Fibroblast of the aortic adventitia (primary cell): ENCODE results near the gene CAMTA1. TPM values are rescaled to one million over a fixed set of nuclear protein-coding genes. Genes with fewer than 3 reads are reported as not detected.

Experiments used
- DNase-seq: peaks from one replicate; pipeline ENCODE4 v3.0.0-alpha.2; 2010; ENCODE audit warnings: low read depth
- H3K4me3 ChIP-seq: 2 replicates; pipeline ENCODE4 v1.5.1; 2011; ENCODE audit warnings: low read depth, mild to moderate bottlenecking, control low read depth, low read length, moderate library complexity
- total RNA-seq: library from RNA; depleted of rRNA; stranded (reverse); fragments of >200 nt; gene quantifications from 2 replicates; pipeline ENCODE4 v1.2.3, GENCODE V29; 2012; ENCODE audit warnings: low replicate concordance
- TF ChIP-seq, protein P1 (sequence below): IDR thresholded peaks from 2 replicates; pipeline ENCODE4 v1.5.1; 2011; ENCODE audit warnings: mild to moderate bottlenecking, low read length, control low read depth, inconsistent platforms; ENCODE audit not compliant: insufficient read depth

CAMTA1 gene
- total RNA-seq, 1 donor = 91.9 TPM

DNA sequence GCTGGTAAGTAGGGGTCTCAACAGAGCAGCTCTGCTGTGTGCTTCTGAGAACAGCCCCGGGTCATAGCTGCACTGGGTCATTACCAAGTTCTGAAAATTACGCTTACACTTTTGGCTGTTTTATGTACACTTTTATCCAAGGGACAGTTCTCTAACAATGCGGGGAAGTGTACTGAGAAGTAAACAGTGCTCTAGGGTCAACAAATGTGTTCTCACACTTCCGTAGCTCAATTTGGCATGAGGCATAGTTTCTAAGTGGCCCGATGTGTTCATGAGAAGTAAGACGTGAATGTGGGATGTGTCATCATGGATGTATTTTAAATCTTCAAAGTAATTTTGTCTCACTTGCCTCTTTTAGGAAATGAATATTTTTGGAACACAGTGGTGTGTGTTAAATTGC is 975.0 kb downstream of the CAMTA1 start:
- TF ChIP-seq, protein P1, sequence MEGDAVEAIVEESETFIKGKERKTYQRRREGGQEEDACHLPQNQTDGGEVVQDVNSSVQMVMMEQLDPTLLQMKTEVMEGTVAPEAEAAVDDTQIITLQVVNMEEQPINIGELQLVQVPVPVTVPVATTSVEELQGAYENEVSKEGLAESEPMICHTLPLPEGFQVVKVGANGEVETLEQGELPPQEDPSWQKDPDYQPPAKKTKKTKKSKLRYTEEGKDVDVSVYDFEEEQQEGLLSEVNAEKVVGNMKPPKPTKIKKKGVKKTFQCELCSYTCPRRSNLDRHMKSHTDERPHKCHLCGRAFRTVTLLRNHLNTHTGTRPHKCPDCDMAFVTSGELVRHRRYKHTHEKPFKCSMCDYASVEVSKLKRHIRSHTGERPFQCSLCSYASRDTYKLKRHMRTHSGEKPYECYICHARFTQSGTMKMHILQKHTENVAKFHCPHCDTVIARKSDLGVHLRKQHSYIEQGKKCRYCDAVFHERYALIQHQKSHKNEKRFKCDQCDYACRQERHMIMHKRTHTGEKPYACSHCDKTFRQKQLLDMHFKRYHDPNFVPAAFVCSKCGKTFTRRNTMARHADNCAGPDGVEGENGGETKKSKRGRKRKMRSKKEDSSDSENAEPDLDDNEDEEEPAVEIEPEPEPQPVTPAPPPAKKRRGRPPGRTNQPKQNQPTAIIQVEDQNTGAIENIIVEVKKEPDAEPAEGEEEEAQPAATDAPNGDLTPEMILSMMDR = no peak
- DNase-seq = no peak
- no peak overlapping the region for H3K4me3 ChIP-seq

DNA sequence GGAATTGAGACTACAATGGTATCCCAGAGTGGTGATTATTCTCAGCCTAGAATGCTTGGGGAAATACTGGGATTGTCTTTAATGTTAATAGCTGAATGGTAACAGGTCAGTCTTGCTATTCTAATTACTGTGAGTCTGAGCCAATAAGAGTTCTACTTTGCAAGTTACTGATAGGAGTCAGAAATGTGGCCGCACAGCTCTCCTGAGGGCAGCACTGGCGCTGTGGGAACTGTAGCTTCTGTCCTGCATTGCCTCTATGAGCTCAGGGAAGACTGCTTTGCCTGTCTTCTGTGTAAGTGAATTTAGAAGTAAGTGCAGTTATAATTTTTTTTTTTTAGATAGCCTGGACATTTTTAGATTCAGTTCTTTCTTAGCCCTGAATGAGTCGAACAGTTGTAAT is 975.8 kb downstream of the CAMTA1 start:
- no peak overlapping the region for H3K4me3 ChIP-seq
- no peak for DNase-seq
- TF ChIP-seq, protein P1 = no peak

DNA sequence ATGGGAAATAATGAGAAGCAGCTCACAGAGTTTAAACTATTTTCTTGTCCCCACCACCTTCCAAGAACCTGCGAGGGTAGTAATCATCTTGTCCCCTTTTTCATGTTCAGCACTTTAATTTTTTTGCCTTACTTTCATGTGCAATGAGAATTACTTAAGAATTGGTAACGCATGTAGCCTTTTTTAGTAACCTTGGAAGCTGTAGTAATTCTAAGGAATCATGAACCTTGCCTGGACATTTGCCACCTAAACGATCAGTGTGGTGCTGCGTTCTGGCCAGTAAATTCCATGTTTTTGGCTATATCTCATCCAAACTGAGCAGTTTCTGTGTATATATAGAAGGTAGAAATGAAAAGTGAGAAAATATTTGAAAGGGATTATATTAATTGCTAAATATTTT is 981.9 kb downstream of the CAMTA1 start:
- no peak overlapping the region for H3K4me3 ChIP-seq
- TF ChIP-seq, protein P1 = no peak
- DNase-seq = no peak

DNA sequence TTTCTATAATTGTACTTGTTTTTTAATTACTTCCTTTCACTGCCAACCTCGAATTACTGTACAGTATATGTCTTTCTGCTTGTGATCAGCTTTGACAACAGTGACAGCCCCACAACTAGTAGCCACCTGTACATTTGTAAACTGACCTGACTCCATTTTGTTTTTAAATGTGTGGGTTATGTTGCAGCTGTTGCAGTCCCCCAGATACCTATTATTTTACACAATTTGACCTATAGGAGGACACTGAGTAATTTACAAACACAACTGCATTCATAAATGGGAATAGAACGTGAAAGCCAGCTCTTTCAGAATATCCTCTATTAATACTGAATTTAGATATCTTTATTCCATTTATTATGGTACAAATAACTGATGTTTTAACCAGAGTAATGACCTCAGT is 983.3 kb downstream of the CAMTA1 start:
- TF ChIP-seq, protein P1 = no peak
- DNase-seq = no peak
- H3K4me3 ChIP-seq = no peak overlapping the region

DNA sequence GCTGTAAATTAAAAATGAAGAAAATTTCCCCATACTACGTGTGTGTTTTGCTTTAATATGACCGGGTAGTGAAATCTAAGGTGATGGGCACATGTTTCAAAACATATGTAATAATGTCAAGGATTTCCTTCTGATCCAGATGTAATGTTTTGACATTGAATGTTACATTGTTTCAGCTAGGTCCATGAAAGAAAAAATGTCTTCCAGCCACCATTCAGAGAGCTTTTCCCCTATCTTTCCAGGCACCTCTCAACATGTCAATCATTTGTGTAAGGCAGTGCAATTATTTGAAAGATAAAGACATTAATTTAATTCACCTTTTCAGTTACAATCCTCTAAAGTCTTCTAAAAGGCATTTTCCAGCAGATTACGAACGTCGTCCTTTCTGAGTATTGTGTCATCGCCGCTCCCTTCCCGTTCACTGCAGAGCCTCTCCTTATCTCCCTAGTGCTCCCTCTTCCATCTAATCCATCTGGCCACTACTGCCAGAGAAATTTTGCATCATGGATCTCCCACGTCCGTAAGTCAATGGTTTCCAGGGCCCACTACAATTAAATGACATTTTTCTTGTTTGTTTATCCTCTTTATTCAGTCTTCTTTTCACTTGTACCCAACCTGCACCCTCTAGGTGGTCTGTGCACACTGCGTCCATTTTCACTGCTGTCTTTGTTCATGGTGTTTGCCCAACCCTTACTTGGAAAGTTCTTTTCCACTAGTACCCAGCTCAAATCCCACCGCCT is 984.6 kb downstream of the CAMTA1 start:
- H3K4me3 ChIP-seq = no peak overlapping the region
- no peak for DNase-seq
- TF ChIP-seq, protein P1 = no peak

DNA sequence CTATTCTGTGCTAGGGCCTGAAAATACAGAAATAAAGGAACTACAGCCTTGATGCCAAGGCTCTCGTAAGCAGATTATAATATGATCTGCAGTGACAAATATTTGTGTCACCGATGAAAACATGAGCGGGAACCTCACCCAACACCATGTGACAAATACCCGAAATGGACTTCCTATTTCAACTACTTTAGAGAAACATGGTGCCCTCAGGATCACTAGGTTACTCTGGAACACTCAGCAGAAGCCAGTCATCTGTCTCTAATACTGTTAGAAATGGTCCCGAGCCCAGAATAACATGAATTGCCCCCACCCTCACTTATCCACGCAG is 985.4 kb downstream of the CAMTA1 start:
- no peak for DNase-seq
- peak overlapping the region; percentile 89 for H3K4me3 ChIP-seq
- TF ChIP-seq, protein P1 = no peak
